Measurements from ENCODE around the gene TOR1AIP1. TPM values are rescaled to one million over a fixed set of nuclear protein-coding genes. Genes with fewer than 3 reads are reported as not detected.
A peak's percentile ranks its signal among the peaks of the same experiment; 100 is the strongest.

Gene TOR1AIP1
- polyA plus RNA-seq, 2 of the 4 experiments (the other 2 are of a cell fraction), result 31.3 to 38.4 TPM

DNA sequence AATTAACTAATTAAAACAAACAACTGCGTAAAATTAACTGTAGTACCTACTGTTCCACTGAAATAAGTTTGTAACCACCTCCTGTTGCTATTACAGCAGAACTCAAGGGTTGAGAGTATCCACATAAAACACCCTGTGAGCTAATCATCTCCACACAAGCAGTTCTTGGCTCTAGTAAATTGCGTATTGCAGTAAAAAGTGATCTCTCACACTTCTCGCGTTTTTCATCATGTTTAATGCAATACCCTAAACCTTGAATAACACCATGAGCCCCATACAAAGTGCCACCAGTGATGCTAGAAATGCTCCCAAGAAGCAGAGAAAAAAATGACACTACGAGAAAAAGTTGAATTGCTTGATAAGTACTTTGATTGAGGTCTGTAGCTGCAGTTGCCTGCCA is 43.2 kb downstream of the TOR1AIP1 start:
- ATAC-seq, result no peak
- POLR2A ChIA-PET, result no interaction called here

DNA sequence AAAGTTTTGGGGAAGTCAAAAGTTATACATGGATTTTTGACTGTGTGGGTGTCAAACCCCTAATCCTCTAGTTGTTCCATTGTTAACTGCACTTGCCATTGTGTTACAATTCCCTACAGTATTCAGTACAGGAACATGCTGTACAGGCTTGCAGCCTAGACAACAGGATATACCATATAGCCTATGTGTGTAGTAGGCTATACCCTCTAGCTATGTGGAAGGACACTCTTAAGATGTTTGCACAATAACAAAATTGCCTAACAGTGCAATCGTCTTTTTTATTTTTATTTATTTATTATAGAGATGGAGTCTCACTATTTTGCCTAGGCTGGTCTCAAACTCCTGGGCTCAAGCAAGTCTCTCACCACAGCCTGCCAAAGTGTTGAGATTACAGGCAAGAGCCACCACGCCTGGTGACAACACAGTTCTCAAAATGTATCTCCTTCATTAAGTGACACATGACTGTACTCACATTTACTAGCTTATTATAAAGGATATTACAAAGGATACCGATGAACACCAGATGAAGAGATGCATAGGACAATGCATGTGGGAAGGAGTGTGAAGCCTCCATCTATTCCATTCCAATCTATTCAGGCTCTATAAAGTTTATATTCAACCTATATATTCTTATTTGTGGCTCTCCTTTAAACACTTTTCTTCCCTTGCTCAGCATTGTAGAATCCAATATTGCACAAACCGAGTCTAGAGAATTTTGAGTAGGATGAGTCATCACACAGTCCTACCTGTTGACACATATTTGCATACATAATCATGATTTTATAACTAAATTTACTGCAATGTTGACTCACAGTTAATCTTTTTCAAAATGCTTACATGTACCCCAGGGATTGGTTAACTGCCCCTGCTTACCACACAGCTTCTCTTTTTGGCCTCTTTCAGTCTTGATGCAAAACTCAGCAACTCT is 44.1 kb downstream of the TOR1AIP1 start:
- POLR2A ChIA-PET, result no interaction called here

More for the DNA sequence above, 43.2 kb downstream of the TOR1AIP1 start:
- no peak for FAIRE-seq
- Histone ChIP-seq H3K9me3 (no peaks in the 10 kb centered on the region), H3K4me1 (peaks cover 5% of the 10 kb centered on the region; the same call in 1 of the 3 replicates), H3K27ac (no peak overlapping the region), H3K4me3 (no peak overlapping the region), H3K4me2 (no peak overlapping the region)
- TF ChIP-seq MYC (IDR thresholded peaks at IDR 0.05; ENCODE audit: borderline replicate concordance, low read length) (no peak), SMC3 (IDR thresholded peaks at IDR 0.05) (no peak)
- DNase-seq (ENCODE audit: low read depth in 1 of 2, low spot score in 1 of 2), result no peak
- CTCF ChIA-PET, result interaction anchor here (0.8 to 1.2 kb wide), 3 partner anchors 10 to 254 kb away, joined by 3 read pairs; no protein-coding TSS in a partner anchor
- 92% methylated on average over 5 of the region's 5 CpGs for WGBS (ENCODE audit: missing lambda C conversion rate)

DNA sequence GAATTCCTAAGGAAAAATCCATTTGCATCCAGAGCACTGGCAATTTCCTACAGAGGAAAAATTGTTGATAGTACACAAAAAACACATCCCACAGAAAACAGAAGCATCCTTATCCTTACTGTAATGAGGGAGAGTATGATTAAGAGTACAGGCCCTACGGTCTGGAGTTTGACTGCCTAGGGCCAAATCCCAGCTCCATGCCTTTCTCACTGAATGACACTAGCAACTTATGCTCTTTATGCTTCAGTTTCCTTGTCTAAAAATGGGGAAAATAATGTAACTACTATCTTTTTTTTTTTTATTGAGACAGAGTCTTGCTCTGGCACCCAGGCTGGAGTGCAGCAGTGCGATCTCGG is 44.7 kb downstream of the TOR1AIP1 start:
- H3K4me1 ChIP-seq, result peaks cover 5% of the 10 kb centered on the region; the same call in 1 of the 3 replicates
- POLR2A ChIA-PET, result no interaction called here
- H3K4me3 ChIP-seq, result no peak overlapping the region
- WGBS (ENCODE audit: missing lambda C conversion rate), result 95% methylated on average over 3 of the region's 3 CpGs
- DNase-seq (ENCODE audit: low read depth in 1 of 2, low spot score in 1 of 2) (no peak), ATAC-seq (no peak), FAIRE-seq (no peak)
- no peaks in the 10 kb centered on the region for H3K9me3 ChIP-seq
- CTCF ChIA-PET, result interaction anchor here (0.6 to 1.1 kb wide), 4 partner anchors 9 to 241 kb away, joined by 3 to 4 read pairs (median 3); no protein-coding TSS in a partner anchor
- H3K4me2 ChIP-seq, result no peak overlapping the region
- TF ChIP-seq CHD2 (IDR thresholded peaks at IDR 0.05; ENCODE audit: low read length, partially characterized antibody) (no peak), KDM5A (IDR thresholded peaks at IDR 0.05) (no peak), EHF (CRISPR knock-in tag; IDR thresholded peaks at IDR 0.05) (no peak), NPAS2 (CRISPR knock-in tag; IDR thresholded peaks at IDR 0.05; ENCODE audit: borderline replicate concordance) (no peak), NFE2L2 (conservative IDR thresholded peaks at IDR 0.05; ENCODE audit: low read length) (no peak), FOSB (CRISPR knock-in tag; IDR thresholded peaks at IDR 0.05) (no peak), CEBPB (IDR thresholded peaks at IDR 0.05) (no peak), MYC (IDR thresholded peaks at IDR 0.05; ENCODE audit: borderline replicate concordance, low read length) (no peak)
- TF ChIP-seq, protein P1, sequence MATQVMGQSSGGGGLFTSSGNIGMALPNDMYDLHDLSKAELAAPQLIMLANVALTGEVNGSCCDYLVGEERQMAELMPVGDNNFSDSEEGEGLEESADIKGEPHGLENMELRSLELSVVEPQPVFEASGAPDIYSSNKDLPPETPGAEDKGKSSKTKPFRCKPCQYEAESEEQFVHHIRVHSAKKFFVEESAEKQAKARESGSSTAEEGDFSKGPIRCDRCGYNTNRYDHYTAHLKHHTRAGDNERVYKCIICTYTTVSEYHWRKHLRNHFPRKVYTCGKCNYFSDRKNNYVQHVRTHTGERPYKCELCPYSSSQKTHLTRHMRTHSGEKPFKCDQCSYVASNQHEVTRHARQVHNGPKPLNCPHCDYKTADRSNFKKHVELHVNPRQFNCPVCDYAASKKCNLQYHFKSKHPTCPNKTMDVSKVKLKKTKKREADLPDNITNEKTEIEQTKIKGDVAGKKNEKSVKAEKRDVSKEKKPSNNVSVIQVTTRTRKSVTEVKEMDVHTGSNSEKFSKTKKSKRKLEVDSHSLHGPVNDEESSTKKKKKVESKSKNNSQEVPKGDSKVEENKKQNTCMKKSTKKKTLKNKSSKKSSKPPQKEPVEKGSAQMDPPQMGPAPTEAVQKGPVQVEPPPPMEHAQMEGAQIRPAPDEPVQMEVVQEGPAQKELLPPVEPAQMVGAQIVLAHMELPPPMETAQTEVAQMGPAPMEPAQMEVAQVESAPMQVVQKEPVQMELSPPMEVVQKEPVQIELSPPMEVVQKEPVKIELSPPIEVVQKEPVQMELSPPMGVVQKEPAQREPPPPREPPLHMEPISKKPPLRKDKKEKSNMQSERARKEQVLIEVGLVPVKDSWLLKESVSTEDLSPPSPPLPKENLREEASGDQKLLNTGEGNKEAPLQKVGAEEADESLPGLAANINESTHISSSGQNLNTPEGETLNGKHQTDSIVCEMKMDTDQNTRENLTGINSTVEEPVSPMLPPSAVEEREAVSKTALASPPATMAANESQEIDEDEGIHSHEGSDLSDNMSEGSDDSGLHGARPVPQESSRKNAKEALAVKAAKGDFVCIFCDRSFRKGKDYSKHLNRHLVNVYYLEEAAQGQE (IDR thresholded peaks at IDR 0.05), result no peak
- H3K27ac ChIP-seq, result no peak overlapping the region

More for the DNA sequence above, 44.1 kb downstream of the TOR1AIP1 start:
- Histone ChIP-seq H3K9me3 (no peaks in the 10 kb centered on the region), H3K27ac (no peak overlapping the region), H3K4me2 (no peak overlapping the region), H3K4me3 (no peak overlapping the region), H3K4me1 (peaks cover 5% of the 10 kb centered on the region; the same call in 1 of the 3 replicates)
- no peak for TF ChIP-seq KDM5A (IDR thresholded peaks at IDR 0.05)
- TF ChIP-seq FOSL2 (IDR thresholded peaks at IDR 0.05), result no peak
- TF ChIP-seq FOSL2 (CRISPR knock-in tag; IDR thresholded peaks at IDR 0.05), result peak; percentile 85
- no peak for FAIRE-seq
- CTCF ChIA-PET, result interaction anchor here (0.6 to 1.2 kb wide), 5 partner anchors 9 to 242 kb away, joined by 3 read pairs; no protein-coding TSS in a partner anchor
- 62% methylated on average over 4 of the region's 4 CpGs for WGBS (ENCODE audit: missing lambda C conversion rate)
- peak in 1 of 2 experiments; percentile 6 for DNase-seq (ENCODE audit: low read depth in 1 of 2, low spot score in 1 of 2)
- ATAC-seq, result no peak
